HG03439 (cell line): ENCODE results near the gene HOXA3.

Experiments used
- ATAC-seq: cut with Tn5 transposase; IDR thresholded peaks from one replicate; pipeline ENCODE4 v1.9.1; 2021; ENCODE audit warnings: mild to moderate bottlenecking, moderate library complexity; ENCODE audit not compliant: unreplicated experiment

Gene HOXA3

DNA sequence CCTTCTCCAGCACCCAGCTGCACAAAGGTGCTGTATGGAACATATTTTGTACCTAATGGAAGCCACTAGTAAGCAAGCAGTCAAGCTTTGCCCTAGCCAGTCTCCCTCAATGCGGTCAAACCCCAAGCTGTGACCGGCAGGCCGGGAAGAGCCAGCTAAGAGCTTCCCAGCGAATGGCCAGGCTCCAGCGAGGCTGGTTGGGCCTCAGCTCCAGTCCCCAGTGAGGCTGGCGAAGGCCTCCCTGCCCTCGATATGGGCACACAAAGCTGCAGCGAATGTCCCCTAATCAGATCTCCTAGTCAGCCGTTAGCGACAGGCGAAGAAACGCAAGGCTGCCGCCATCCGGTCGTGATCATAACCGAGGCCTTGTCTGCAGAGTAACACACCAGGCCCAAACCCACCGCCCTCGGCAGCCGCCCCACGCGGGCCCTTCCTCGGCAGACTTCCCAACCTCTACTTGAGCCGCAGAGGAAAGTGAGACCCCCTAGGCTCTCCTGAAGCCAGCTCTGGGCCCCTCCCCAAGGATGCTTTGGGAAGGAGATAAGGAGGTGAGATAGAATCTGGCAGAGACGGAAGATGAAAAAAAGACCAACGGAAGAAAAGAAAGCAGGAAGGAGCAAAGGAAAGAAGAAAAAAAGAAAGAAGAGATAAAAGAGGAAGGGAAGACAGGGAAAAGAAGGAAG lies 16.0 kb upstream of the HOXA3 start:
- ATAC-seq = no peak

DNA sequence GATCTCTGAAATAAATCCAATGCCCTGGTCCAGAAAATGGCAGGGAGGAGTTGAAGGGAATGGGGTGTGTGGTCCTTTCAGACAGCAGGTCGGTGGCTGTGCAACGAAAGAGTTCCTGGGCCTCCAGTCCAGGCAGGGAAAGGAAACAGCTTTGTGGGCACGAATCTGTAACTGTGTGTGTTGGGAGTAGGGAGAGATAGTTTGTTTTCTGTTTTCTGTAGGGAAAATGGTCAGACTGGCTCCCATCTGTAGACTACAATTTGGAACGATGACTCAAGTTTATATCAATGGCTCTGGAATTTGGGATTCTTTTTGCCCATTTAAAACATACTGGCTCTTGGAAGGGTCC lies 15.5 kb upstream of the HOXA3 start:
- ATAC-seq = no peak

DNA sequence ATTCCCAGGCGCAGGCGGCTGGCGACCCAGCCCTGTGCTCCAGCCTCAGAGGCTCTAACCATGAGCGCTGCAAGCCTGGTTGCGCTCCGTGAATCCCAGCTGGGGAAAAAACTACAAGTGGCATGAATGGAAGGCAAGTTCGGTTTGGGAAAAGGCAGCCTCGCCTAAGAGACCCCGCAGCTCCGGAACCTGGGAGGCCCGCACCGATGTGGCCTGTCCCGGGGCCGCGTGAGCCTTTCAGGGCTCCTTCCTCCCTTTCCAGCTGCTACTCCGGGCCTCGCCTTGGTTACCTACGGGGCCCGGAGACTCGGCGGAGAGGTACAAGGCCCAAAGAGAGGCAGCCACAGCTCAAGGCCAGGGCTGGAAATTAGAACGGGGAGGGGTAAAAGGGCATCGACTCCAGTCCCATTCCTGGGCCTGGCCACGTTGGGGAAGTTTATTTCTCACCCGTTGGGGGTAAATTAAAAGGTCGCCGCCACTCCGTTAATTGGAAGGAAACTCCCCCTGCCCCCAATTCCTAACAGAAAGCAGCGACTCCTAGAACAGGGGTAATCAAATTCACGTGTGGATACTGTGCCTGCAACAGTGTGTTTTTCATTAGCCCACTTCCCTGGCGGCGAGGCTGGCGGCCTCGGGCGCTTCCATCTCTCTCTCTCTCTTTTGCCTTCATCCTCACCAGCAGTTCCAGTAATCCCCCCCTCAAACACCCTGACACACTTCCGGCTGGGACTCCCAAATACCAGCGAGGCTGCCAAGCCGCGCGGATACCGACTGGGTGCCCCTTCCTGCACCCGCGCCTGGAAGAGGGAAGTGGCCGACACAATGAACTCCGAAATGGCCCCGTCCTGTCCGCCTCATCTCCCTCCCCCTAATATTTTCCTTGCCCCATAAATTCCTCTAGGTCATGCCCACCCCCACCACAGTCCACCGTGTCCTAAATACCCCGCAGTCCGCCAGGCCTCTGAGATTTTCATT lies 14.4 kb upstream of the HOXA3 start:
- ATAC-seq = no peak

- ATAC-seq = no peak
Measured at GRCh38 chr7:27165996-27166530, 13.7 kb upstream of the HOXA3 start.

GRCh38 chr7:27165089-27165995 lies 13.0 kb upstream of the HOXA3 start, which contains the start of gene HOXA9:
TSS of gene HOXA9 (minus strand) at chr7:27165537. CDS start at chr7:27165457, 80 bp downstream.
- ATAC-seq = no peak

- ATAC-seq = no peak
Measured at GRCh38 chr7:27164367-27165088, 12.1 kb upstream of the HOXA3 start.

DNA sequence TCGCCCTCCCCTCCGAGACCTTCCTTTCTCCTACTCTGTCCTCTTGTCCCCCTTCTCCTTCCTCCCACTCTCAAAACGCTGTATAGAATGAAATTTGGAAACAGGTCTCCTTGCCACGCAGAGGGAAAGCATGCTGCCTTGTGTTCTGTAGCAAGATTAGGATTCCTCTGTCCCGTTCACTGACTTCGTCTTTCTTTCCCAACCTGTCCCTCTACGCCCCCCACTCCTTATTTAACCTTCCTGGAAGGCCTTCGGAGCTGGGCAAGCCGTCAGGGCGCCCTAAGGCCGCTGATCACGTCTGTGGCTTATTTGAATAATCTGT lies 11.6 kb upstream of the HOXA3 start:
- ATAC-seq = no peak

- no peak for ATAC-seq
Measured at GRCh38 chr7:27163288-27164044, 11.1 kb upstream of the HOXA3 start.

DNA sequence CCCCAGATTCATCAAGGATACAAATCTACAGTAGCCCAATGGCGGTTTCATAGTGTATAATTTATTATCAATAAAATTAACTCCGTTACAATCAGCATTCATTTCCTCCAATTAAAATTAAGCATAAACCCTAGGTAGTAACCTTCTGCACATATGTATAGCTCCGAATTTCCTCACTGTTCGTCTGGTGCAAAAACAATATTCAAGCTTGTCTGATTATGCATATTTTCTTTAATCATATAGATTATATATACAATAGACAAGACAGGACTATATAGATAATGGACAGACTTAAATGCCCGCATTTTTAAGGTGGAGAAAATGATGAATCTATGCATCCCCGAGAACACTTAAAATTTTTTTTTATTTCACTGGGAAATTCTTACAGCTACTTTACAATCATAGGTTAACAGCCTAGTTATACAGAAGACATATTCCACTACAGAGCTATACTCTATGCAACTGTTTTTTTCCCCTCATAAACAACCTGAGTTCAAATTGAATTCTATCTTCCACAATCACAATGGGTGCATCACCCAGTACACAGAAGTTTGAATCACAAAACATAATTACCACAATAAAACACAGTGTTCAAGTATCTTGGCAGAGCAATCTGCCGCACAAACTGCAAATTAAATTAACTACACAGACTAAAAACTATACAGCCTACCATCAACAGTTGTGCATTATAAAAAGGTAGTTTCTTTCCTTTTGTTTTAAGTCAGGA lies 10.3 kb upstream of the HOXA3 start:
- no peak for ATAC-seq

GRCh38 chr7:27161721-27162560 lies 9.6 kb upstream of the HOXA3 start:
- ATAC-seq = no peak

- peak; percentile 8 for ATAC-seq
Measured at GRCh38 chr7:27161214-27161720, 8.9 kb upstream of the HOXA3 start.

DNA sequence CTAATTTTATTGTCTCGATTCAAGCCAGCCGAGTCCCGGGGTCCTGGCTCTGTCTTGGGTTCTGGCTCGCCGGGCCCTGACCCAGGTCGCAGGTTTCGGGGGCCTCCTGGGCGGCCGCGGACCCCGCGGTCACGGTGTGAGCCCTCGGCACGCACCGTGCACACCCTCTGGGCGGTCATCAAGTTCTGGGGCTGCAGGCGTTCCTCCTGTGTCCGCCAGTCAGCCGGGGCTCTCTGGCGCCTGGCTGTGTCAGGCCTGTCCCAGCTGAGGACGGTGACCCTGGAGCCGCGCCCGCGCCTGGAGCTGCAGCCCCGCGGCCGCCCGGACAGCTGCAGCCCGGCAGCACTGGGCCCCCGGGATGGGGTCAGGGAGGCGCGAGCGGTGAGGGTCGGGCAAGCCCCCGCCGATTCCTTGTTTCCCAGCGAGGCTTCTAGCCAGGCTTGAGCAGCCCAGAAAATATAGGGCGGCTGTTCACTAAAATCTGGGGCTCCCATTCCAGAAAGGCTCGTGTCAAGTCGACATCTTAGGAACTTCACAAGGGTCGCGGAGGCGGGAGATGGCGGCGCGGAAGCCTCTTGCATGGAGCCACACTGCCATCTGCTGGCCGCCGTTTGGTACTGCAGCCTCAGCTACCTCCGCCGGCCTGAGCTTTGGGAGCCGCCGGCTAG lies 8.3 kb upstream of the HOXA3 start:
- peak; percentile 69 for ATAC-seq

- ATAC-seq = no peak
Measured at GRCh38 chr7:27160145-27160545, 7.8 kb upstream of the HOXA3 start.

DNA sequence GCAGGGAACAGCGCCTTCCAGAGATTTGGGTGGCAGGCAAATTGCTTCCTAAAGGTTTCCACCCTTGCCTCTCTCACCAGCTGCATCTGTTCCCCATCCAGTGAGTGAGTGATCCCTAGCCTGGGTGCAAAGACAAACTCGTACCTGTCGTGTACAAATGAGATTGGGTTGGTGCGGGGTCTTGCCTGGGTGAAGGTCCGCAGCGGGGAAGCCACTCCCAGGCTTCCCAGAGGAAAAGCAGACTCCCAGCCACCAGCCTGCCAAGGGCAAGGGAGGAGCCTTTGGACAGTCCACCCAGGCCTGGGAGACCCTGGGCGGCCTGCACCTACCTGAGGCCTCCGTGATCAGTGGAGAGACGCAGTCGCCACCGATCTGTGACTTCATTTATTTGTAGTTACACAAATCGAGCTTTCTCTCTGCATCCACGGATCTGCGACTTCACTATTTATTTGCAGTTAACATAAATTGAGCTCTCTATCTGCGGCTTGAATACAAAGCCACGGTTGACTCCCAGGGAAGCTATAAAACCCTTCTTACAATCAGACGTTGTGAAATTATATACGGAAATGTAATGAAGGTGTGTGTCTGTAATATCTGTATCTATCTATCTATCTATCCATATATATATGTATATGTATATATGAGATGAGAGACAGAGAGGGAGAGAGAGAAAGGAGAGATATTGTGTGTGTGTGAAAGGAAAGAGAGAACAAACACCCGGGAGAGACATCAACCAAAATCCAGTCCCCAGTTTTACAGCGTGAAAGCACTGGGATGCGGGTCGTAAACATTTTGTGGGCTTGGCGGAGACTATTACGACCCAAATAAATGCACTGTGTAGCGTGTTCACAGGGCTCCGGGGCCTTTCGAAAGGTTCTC lies 7.1 kb upstream of the HOXA3 start:
- no peak for ATAC-seq

DNA sequence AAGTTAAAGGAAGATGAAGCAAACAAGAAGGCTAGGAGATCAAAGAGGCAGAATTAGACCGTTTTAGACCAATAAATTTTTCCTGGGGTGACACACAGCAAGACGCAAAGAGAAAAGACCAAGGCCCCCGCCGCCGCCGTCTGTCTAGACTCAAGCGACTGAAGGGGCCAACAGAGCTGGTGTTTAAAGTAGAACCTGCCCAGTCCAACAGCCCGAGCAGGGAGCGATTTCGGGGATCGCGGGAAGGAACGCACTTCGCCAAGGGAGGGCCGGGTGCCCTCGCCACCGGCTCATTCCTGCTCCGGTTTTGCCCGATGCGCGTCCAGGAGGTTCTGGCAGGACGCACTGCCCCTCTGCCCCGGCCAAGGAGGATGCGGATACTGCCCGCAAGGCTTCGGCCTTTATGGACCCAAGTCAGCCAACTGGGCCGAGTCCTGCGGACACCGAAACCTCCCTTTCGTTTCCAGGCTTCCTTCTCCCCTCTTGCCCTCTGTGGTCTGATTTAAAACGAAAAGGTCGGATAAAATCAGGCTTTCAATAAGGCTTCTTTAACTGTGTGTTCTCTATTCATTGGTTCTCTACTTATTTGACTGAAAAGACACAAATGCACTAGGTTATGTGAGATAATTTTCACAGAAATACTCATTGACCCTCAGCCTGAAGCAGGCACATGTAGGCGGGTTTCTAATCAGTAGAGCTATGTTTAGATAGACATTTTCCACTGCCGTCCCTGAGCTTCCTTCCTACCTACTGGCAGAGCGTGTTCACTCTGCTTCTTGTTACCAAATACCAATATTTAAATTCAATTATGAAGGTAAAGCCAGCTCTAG lies 6.3 kb upstream of the HOXA3 start:
- ATAC-seq = no peak
